HUES64 (cell line): Measurements from ENCODE around the gene CGRRF1.

Source experiments
- H3K27ac ChIP-seq: 2 replicates; pipeline ENCODE4 v1.7.0; 2013; ENCODE audit warnings: low read depth, low read length, inconsistent platforms
- H3K27me3 ChIP-seq: 2 replicates; pipeline ENCODE4 v1.6.1; 2013; ENCODE audit warnings: mild to moderate bottlenecking, low read length; ENCODE audit not compliant: insufficient read depth
- H3K36me3 ChIP-seq: 2 replicates; pipeline ENCODE4 v1.6.1; 2013; ENCODE audit warnings: mild to moderate bottlenecking, low read length; ENCODE audit not compliant: insufficient read depth
- H3K4me1 ChIP-seq: 2 replicates; pipeline ENCODE4 v1.6.1; 2013; ENCODE audit warnings: mild to moderate bottlenecking, low read length, moderate library complexity; ENCODE audit not compliant: insufficient read depth
- H3K4me3 ChIP-seq: 2 replicates; pipeline ENCODE4 v1.5.1; 2013; ENCODE audit warnings: mild to moderate bottlenecking, low read length, moderate library complexity
- H3K9ac ChIP-seq: 2 replicates; pipeline ENCODE4 v1.6.1; 2013; ENCODE audit warnings: mild to moderate bottlenecking, low read depth, low read length
- H3K9me3 ChIP-seq: 2 replicates; pipeline ENCODE4 v1.6.1; 2013; ENCODE audit warnings: low read depth, low read length; ENCODE audit not compliant: insufficient read depth
- WGBS: fragments of 150-250, 120-280 bp; methylation state at CpG from one replicate; pipeline ENCODE4 v1.1.7; 2013; ENCODE audit warnings: missing lambda C conversion rate; 5-methylcytosine and 5-hydroxymethylcytosine counted together

CGRRF1 gene

DNA sequence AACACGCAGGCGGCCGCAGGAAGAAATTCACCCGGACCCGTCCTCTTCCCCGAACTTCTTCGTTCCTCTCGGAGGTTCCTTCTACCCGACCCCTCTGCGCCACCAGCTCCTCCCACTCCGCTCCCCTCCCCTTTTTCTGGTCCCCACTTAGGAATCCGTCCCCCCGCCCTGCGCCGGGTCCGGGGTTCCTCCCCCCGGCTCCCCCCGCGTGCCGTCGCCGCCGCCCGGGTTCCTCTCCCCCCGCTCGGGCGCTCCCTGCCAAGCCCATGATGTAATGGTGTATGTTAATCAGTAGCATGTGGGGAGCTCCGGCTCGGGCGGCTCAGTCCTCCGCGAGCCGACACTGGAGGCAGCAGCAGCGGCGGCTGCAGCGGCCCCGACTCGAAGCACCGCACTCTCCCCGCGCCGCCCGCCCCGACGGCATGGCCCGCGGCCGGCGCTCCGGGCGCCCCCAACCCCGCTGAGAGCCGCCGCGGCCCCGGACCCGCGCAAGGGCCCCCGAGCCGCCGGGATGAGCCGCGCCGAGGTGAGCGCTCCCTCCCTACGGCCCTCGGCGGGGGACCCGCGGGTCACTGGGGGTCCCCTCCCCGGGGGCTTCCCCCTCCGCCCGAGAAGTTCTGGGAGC lies 56.2 kb downstream of the CGRRF1 start:
- Histone ChIP-seq H3K9me3 (no peaks in the 10 kb centered on the region), H3K4me1 (peaks cover 22% of the 10 kb centered on the region), H3K27me3 (peaks cover 46% of the 10 kb centered on the region), H3K4me3 (peak overlapping the region; percentile 73), H3K36me3 (peaks cover 6% of the 10 kb centered on the region; the same call in 1 of the 2 replicates), H3K9ac (peak overlapping the region; percentile 70), H3K27ac (no peak overlapping the region)
- under 1% methylated on average over 73 of the region's 73 CpGs for WGBS

DNA sequence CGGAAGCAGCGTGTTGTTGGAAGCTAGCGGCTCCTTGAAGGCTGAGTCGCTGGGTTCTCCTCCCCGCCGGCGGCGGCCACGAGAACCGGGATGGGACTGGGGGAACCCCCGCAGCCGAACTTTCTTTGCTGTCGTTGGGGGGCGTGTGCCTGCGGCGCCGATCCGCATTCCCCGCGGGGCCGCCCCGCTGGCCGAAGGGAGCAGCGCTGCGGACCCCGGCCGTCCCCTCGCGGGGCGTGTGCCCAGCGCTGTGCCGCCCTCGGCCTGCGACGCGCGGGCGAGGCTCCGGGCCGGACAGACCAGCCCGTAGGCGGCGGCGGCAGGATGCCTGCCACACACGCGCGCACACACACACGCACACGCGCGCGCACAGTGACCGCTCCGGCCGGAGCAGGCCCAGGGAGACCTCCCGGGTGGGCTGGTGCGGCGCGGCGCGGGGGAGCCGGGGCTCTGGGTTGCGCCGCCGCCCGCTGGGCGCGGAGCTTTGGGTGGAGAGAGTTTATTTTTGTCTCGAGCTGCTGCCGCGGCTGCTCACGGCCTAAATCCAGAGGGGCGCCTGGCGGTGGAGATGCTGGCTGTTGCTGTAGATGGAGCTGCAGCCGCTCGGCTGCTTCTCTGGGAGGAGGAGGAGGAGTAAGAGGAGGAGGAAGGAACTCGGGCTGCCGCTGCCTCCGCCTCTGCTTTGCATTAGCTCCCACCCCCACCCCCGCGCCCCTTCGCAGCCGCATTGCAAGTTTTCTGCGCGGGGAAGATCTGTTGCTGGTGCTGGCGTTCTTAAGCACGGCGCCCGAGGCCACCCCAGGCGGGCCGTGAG lies 56.9 kb downstream of the CGRRF1 start, which contains the start of gene SAMD4A:
SAMD4A (plus strand) TSS at position 719 of the 814 bp plus-strand sequence. CDS start 789 bp downstream, outside the sequence.
- H3K9me3 ChIP-seq: no peaks in the 10 kb centered on the region
- peaks cover 11% of the 10 kb centered on the region; the same call in 1 of the 2 replicates for H3K36me3 ChIP-seq
- under 1% methylated on average over 89 of the region's 91 CpGs for WGBS
- H3K4me3 ChIP-seq: peak within 1 kb of the TSS; percentile 73
- peaks cover 46% of the 10 kb centered on the region for H3K27me3 ChIP-seq
- H3K9ac ChIP-seq: peak within 1 kb of the TSS; percentile 70
- peak within 1 kb of the TSS; percentile 46; the same call in 1 of the 2 replicates for H3K27ac ChIP-seq
- H3K4me1 ChIP-seq: peaks cover 22% of the 10 kb centered on the region

DNA sequence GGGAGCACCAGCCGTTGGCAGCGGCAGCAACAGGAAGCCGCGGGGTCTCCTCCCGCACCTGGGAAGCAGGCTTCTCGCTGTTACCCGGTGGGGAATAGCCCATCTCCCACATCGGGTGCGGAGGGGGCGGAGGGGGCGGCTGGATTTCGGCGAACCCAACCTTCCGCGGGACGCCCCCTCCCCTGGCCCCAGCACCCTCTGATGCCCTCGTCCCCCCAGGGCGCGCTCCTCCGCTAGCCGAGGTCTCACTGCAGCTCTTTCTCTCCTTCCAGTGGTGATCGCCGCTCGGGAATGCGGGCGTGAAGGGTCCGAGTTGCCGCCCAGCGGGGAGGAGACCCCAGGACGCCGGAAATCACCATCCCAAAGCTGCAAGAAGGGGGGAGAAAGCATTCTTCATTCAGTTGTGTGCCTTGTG lies 57.5 kb downstream of the CGRRF1 start:
- Histone ChIP-seq H3K9ac (peak overlapping the region; percentile 70; the same call in 1 of the 2 replicates), H3K4me1 (peaks cover 22% of the 10 kb centered on the region), H3K36me3 (peaks cover 11% of the 10 kb centered on the region; the same call in 1 of the 2 replicates), H3K9me3 (no peaks in the 10 kb centered on the region), H3K27ac (no peak overlapping the region; the same call in 1 of the 2 replicates), H3K27me3 (peaks cover 46% of the 10 kb centered on the region), H3K4me3 (peak overlapping the region; percentile 73)
- under 1% methylated on average over 31 of the region's 31 CpGs for WGBS

DNA sequence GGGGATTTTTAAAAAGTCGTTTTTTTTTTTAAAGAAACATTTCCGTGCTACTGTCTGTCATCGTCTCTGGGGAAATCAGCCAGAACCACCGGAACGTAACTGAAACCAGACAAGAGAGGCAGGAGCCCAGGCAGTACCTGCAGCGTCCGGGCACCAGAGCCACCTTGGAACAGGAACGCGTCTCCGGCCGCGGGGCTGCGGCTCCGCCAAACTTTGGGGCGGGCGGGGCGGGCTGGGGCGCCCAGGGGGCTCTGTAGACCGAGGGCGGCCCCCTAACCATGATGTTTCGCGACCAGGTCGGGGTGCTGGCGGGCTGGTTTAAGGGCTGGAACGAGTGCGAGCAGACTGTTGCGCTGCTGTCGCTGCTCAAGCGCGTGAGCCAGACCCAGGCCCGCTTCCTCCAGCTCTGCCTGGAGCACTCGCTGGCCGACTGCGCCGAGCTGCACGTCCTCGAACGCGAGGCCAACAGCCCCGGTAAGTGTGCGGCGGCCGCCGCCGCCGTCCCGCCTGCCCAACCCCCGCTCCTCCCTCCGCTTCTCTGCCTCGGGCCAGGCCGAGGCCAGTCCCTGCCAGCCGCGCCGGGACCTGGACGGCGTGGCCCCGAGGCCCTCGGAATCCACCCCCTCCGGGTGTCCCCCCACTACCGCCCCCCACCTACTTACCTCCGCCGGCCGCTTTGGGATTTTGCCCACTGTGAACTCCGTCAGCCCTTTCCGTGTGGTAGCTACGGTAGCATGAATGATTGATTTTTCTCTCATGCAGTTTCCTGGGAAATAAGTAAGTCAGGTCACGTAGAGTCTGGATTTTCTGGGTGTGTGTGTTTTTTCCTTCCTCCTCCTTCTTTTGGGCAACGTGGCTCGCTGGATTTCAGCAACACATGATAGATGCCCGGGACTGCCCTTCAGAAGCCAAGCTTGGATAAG lies 58.2 kb downstream of the CGRRF1 start:
- Histone ChIP-seq H3K9ac (peak overlapping the region; percentile 70; the same call in 1 of the 2 replicates), H3K4me3 (peak overlapping the region; percentile 73), H3K27me3 (peaks cover 46% of the 10 kb centered on the region), H3K36me3 (peaks cover 11% of the 10 kb centered on the region; the same call in 1 of the 2 replicates), H3K27ac (peak overlapping the region; percentile 46; the same call in 1 of the 2 replicates), H3K9me3 (no peaks in the 10 kb centered on the region), H3K4me1 (peaks cover 22% of the 10 kb centered on the region)
- 1% methylated on average over 67 of the region's 70 CpGs for WGBS

DNA sequence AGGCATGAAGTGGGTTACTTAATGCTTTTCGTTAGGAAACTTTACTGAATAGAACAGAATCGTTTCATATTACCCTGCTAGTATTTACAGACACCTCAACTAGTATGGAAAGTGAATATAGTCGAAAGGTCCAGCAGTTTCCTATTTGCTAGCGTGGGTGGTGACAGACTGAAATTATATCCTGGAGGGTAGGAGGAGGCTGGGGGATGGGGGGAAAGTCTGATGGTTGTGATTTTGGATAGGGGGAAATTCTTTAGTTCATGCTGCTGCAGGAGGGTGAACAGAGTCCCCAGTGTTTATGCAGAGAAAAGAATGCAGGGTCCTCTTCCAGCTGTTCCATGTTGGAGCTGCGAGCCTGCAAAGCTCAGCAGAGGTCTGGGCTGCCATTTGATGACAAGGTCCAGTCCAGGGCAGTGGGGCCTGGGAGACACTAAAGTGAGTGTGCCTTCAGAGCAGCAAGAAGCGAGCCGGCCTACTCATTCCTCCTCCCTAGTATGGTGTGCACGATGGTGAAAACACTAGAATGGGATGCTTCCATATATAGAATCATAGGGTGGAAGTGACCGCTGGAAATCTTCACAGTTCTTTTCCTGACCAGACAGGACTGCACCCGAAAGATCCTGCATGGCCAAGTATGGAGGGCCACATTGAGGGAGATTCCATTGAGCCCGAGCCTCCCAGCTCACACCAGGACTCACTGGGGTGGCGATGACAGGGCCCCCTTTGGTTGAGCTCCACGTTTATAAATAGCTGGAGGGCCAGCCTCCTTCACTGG lies 59.3 kb downstream of the CGRRF1 start:
- 52% methylated on average over 12 of the region's 13 CpGs for WGBS
- H3K4me3 ChIP-seq: peak overlapping the region; percentile 36
- H3K4me1 ChIP-seq: peaks cover 22% of the 10 kb centered on the region
- H3K9me3 ChIP-seq: no peaks in the 10 kb centered on the region
- H3K9ac ChIP-seq: no peak overlapping the region
- no peak overlapping the region for H3K27ac ChIP-seq
- peaks cover 46% of the 10 kb centered on the region for H3K27me3 ChIP-seq
- peaks cover 15% of the 10 kb centered on the region; the same call in 1 of the 2 replicates for H3K36me3 ChIP-seq

DNA sequence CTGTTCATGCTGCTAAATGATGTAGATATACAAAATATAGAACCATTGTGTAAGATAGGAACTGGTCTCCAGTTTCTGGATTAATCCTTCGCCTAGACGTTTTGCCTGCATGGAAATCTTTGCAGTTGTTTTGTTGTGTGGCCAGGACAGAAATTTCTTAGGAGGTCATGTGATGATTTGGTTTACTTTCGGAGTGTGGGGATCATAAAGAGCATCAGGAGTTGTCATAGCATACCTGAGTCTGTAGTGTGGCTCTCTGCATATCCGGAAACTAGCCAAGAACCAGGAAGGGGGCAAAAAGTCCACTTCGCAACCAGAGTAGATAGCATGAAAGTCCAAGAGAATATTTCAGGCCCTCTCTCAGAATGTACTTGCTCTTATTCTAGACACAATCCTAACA lies 60.3 kb downstream of the CGRRF1 start:
- 84% methylated on average over 5 of the region's 5 CpGs for WGBS
- Histone ChIP-seq H3K27ac (no peak overlapping the region), H3K4me3 (no peak overlapping the region), H3K36me3 (peaks cover 15% of the 10 kb centered on the region; the same call in 1 of the 2 replicates), H3K9ac (no peak overlapping the region), H3K27me3 (peaks cover 36% of the 10 kb centered on the region), H3K9me3 (no peaks in the 10 kb centered on the region), H3K4me1 (peaks cover 13% of the 10 kb centered on the region)

DNA sequence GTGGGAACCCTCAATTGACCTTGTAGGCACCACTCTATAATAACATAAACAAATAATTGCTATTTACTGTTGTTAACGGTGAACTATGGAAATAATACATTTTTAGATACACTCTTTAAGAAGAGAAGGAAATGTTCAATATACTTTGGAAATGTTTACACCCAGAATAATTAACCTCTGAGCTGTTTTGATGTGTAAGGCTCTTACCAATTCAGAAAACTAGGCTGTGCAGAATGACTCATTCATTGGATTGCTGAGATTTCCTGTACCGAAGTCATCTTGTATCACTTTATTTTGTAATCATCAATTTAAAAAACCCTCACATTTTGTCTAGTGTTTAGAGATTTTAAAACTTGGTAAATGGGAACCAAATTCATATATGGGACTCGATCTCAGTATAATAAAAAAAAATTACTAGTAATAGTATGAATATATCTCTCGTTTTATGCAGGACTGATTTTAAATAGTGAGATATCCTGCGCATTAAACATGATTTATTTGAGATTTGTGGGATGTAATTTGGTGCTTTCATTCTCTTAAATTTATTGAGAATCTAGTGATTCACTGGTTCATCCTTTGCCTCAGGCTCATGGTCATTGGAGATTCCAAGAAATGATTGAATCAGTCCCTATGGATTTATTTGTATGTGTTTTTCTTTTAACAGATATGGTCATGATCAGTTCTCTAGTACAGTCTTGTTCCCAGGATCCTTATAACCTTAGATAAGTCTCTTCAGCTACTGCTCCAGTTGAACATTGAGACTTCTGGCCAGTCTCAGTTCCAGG lies 61.1 kb downstream of the CGRRF1 start:
- Histone ChIP-seq H3K27me3 (peaks cover 29% of the 10 kb centered on the region), H3K9ac (no peak overlapping the region), H3K4me1 (peaks cover 13% of the 10 kb centered on the region), H3K4me3 (no peak overlapping the region), H3K36me3 (peaks cover 15% of the 10 kb centered on the region; the same call in 1 of the 2 replicates), H3K27ac (no peak overlapping the region), H3K9me3 (no peaks in the 10 kb centered on the region)
- 93% methylated on average over 3 of the region's 5 CpGs for WGBS

DNA sequence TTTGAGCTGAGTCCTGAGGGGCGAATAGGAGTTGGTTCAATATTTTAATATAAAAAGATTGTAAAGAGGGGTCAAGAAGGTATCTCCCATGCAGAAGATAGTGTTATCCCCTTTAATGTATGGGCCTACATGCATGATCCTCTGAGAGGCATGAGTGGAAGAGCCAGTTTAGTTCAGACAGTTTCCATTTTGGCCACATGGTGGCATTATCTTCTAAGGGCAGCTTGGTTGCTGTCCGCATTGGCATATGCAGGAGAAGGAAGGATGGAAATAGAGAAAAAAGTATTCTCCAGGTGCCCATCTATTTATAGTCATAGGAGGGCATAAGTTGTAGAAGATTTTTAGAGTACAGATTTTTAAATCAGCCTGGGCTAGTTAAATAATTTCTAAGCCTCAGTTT lies 62.6 kb downstream of the CGRRF1 start:
- peaks cover 13% of the 10 kb centered on the region for H3K4me1 ChIP-seq
- WGBS: 76% methylated on average over 2 of the region's 2 CpGs
- peaks cover 15% of the 10 kb centered on the region; the same call in 1 of the 2 replicates for H3K36me3 ChIP-seq
- no peak overlapping the region for H3K27ac ChIP-seq
- no peak overlapping the region for H3K9ac ChIP-seq
- no peak overlapping the region for H3K4me3 ChIP-seq
- peaks cover 22% of the 10 kb centered on the region for H3K27me3 ChIP-seq
- H3K9me3 ChIP-seq: no peaks in the 10 kb centered on the region

DNA sequence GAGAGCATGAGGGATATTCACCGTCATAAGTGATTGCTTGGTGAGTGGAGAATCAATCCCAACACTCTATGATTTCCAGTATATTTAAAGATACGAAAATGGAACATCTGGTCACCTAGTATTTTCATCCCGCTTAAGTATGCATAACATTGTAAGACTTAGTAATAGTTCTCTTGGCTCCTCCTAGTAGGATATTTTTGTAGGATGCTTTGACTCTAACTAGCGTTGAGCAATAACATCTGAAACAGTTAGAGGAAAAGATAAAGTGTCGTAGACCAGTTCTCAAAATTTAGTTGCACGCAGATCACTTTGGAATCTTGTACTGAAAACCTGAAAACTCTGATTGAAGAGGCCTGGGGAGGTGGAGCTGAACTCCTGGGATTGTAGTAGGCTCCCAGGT lies 64.8 kb downstream of the CGRRF1 start:
- Histone ChIP-seq H3K36me3 (peaks cover 15% of the 10 kb centered on the region; the same call in 1 of the 2 replicates), H3K27ac (no peak overlapping the region), H3K9ac (no peak overlapping the region), H3K4me3 (no peak overlapping the region), H3K4me1 (peaks cover 4% of the 10 kb centered on the region; the same call in 1 of the 2 replicates), H3K27me3 (peaks cover 5% of the 10 kb centered on the region), H3K9me3 (no peaks in the 10 kb centered on the region)
- 97% methylated on average over 5 of the region's 6 CpGs for WGBS
